Stimulated activated CD8-positive, alpha-beta memory T cell treated with anti-CD3 and anti-CD28 coated beads, Interleukin-12 subunit alpha, Interleukin-12 subunit beta, amount 100 ng/mL, for 1 hour (primary cell): ENCODE results near the gene RELCH.
"Not testable (repeated sequence)": the region's sequence is repeated elsewhere in the genome, so short reads cannot be mapped to it uniquely, and the experiment has no call there.

ENCODE experiments used
- DNase-seq: peaks from one replicate; pipeline ENCODE4 v3.0.0-alpha.2; 2020; ENCODE audit warnings: low read depth

RELCH gene, protein sequence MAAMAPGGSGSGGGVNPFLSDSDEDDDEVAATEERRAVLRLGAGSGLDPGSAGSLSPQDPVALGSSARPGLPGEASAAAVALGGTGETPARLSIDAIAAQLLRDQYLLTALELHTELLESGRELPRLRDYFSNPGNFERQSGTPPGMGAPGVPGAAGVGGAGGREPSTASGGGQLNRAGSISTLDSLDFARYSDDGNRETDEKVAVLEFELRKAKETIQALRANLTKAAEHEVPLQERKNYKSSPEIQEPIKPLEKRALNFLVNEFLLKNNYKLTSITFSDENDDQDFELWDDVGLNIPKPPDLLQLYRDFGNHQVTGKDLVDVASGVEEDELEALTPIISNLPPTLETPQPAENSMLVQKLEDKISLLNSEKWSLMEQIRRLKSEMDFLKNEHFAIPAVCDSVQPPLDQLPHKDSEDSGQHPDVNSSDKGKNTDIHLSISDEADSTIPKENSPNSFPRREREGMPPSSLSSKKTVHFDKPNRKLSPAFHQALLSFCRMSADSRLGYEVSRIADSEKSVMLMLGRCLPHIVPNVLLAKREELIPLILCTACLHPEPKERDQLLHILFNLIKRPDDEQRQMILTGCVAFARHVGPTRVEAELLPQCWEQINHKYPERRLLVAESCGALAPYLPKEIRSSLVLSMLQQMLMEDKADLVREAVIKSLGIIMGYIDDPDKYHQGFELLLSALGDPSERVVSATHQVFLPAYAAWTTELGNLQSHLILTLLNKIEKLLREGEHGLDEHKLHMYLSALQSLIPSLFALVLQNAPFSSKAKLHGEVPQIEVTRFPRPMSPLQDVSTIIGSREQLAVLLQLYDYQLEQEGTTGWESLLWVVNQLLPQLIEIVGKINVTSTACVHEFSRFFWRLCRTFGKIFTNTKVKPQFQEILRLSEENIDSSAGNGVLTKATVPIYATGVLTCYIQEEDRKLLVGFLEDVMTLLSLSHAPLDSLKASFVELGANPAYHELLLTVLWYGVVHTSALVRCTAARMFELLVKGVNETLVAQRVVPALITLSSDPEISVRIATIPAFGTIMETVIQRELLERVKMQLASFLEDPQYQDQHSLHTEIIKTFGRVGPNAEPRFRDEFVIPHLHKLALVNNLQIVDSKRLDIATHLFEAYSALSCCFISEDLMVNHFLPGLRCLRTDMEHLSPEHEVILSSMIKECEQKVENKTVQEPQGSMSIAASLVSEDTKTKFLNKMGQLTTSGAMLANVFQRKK

DNA sequence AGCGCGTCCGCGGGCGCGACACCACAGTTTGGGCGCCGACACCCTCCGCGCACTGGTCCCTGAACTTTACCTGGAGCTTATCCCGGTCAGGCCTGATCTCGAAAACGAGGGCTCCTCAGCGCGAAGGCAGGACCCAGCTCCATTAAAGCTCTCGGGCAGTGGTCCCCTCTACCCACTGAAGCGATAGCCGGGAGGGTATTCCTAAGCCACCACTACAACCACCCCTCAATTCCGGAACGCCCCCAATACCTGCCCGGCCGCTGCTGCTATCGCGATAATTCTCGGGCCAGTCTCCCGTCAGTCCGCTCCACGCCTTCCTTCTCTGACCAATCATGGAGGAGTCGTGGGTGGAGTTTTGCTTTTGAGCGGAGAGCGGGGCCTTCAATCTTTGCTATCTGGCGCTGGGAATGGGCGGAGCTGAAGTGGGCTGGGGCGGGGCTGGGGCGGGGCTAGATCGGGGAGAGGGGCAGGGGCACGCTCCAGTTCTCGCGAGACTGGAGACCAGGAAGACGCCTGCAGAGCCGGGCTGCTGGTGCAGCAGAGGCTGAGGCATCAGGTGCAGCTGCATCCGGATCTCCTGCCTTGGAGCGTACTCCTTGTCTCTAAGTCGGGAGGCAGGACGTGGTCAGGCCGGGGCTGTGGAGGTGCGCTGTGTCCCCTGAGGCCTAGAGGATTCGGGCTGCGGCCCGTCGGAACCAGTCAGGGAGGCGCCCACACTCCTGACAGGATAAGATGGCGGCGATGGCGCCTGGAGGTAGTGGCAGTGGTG lies at the start of gene RELCH, which contains the start of gene PIGN:
RELCH (plus strand) TSS at position 482 of the 769 bp plus-strand sequence; CDS start at position 733, 251 bp downstream.
PIGN (minus strand) TSS at position 283 of the 769 bp plus-strand sequence. CDS start 25,703 bp downstream, outside the sequence.
- peak; percentile 91 for DNase-seq

- no peak for DNase-seq
Measured at GRCh38 chr18:62138461-62139235, 48.4 kb upstream of the RELCH start.

DNA sequence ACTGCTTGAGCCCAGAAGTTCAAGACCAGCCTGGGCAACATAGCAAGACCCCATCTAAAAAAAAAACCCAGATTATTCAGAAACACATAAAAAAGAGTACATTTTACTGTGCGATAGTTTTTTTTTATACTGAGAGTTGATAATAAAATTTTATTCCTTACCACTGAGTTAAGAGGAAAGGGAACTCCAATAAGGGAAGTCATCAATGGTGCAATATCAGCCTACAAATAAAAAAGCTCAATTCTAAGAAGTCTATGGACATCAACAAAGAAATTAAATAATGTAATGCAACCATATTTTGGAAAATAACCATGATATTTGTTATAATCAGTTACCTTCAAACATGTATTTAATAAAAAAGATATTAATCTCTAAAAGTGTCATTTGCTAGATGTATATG lies 46.8 kb upstream of the RELCH start:
- DNase-seq = no peak

GRCh38 chr18:62144338-62144737 lies 42.7 kb upstream of the RELCH start:
- no peak for DNase-seq

DNA sequence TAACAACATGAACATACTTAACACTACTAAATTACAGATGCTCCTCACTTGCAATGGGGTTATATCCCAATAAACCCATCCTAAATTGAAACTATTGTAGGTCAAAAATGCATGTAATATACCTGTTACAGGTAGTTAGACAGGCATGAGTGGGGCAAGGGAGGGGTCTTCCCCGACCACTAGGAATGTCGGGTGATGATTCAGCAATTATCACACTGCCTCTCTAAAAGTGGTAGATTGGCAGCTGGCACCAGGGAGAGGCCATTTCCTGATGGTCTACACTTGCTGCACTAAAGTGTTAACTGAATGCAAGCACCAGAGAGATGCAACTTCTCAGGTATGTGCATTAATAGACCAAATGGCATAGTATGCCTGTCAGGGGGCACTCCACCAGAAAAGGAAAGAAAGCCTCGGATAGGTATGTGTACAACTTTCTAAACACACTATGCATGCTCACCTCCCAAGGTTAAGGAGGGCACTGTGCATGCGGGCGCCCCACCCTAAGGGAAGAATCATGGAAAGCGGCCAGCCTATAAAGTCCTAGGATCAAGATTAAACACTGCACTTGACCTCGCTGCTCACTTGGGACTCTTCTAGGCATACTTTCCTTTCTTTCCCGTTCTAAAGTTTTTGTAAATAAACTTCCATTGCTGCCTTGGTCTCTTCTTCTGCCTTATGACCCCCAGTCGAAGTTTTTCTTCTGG lies 35.8 kb upstream of the RELCH start:
- no peak for DNase-seq

DNA sequence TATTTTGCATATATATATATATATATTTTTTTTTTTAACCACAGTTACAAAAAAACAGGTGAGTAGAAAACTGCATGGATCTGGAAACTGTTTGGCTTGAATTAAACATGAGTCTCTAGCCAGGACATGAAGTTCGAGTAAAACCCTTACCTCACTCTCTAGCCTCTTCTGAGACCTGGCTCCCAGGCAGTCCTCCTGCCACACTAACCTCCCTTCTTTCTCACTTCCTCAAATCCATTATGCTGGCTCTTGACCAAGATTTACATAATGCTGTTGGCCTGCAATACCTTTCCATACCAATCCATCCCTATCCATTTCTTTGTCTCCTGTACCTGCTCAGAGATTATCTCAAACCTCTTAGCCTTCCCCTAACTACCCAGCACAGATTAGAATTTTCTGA lies 34.2 kb upstream of the RELCH start:
- DNase-seq = no peak

DNA sequence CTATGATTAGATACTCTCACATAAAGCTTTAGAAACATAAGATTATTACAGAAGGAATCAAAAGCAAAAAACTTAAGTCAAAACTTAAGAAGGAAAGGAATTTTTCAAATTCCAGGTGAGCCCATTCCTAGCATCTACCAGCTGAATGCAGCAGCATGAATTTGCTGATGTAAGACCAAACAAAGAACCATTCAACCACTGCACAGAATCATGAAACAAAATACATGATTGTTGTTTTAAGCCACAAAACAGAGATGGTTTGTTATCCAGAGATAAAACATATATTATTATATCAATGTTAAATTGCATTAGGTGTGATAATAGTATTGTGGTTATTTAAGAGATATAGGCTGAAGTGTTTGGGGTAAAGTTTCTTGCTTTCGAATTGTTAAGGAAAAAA lies 29.2 kb upstream of the RELCH start:
- no peak for DNase-seq

GRCh38 chr18:62164310-62164709 lies 22.7 kb upstream of the RELCH start:
- DNase-seq = no peak

DNA sequence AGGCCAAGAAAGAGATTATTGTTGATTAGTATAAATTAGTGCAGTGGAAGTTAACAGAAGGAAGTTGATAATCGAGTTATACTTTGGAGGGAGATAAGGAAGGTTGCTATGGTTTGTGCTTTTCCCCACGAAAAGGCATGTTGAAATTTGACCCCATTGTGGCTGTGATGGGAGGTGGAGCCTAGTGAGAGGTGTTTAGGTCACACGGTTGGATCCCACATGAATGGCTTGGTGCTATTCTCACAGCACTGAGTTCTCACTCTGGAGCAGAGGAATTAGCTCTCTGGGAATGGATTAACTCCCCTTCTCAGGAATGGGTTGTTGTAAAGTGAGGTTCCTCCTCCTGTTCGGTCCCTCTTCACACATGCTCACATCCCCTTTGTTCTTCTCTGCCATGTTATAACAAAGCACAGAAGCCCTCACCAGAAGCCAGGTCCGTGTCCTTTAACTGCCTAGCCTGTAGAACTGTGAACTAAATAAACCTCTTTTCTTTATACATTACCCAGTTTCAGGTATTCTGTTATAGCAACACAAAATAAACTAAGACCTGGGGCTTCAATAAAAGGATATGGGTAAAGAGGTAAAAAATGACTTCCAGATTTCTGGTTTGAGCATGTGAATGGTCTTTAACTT lies 22.1 kb upstream of the RELCH start:
- no peak for DNase-seq

- no peak for DNase-seq
Measured at GRCh38 chr18:62165583-62165982, 21.5 kb upstream of the RELCH start.

DNA sequence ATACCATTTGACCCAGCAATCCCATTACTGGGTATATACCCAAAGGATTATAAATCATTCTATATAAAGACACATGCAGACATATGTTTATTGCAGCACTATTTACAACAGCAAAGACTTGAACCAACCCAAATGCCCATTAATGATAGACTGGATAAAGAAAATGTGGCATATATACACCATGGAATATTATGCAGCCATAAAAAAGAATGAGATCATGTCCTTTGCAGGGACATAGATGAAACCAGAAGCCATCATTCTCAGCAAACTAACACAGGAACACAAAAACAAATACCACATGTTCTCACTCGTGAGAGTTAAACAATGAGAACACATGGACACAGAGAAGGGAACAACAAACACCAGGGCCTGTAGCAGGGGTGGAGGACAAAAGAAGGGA lies 20.5 kb upstream of the RELCH start:
- not testable (repeated sequence) for DNase-seq

DNA sequence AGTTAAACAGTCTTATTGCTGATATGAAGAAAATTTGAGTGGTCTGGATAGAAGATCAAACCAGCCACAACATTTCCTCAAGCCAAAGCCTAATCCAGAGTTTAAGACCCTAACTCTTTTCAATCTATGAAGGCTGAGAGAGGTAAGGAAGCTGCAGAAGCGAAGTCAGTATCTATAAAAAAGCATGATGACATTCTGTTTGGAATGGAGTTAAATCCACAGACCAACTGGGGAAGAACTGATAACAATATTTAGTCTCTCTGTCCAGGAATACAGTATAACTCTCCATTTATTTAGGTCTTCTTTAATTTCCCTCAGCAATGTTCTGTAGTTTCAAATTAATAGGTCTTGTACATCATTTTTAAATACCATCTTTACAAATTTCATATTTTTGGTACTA lies 16.2 kb upstream of the RELCH start:
- DNase-seq = no peak

DNA sequence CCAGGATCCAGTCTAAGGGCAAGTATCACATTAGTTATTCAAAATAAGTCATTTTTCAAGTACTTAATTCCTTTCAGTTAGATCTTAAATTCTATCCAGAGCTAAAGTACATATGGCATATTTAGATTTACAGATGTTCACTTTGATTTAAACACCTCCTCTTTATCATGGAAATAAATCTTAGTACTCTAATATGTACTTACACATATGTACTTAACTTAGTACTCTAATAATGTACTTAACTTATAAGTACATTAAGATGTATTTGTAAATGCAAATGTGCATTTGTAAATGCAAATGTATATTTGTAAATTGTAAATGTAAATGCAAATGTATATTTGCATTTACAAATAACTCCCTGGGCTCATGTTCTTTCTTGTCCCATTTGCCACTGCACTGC lies 14.8 kb upstream of the RELCH start:
- DNase-seq = no peak

- no peak for DNase-seq
Measured at GRCh38 chr18:62175521-62175920, 11.5 kb upstream of the RELCH start.

DNA sequence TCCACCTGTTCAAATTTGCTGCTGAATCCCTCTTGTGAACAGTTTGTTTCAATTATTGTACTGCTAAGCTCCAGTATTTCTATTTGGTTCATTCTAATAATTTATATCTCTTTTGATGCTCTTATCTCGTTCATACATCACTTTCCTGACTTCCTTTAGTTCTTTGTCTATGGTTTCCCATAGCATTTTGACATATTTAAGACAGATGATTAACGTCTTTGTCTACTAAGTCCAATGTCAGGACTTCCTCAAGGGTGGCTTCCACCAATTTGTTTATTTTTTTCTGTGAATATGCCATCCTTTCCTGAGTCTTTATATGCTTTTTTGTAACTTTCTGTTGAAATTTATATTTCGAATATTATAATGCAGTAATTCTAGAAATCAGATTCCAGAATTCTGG lies 9.8 kb upstream of the RELCH start:
- DNase-seq = no peak

DNA sequence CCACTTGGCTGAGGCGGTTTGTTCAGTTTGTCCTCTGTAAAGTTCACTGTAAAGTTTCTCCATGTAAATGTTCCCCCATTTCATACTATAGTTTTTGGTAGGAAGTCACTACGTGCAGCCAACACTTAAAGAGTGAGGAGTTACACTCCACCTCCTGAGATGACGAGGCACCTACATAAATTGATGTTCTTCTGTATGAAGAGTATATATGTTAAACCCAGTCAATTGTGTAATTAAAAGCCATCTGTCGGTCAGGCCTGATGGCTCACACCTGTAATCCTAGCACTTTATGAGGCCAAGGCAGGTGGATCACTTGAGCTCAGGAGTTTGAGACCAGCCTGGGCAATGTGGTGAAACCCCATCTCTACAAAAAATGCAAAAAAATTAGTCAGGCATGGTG lies 7.8 kb upstream of the RELCH start:
- DNase-seq = no peak

- no peak for DNase-seq
Measured at GRCh38 chr18:62182220-62182619, 4.8 kb upstream of the RELCH start.

DNA sequence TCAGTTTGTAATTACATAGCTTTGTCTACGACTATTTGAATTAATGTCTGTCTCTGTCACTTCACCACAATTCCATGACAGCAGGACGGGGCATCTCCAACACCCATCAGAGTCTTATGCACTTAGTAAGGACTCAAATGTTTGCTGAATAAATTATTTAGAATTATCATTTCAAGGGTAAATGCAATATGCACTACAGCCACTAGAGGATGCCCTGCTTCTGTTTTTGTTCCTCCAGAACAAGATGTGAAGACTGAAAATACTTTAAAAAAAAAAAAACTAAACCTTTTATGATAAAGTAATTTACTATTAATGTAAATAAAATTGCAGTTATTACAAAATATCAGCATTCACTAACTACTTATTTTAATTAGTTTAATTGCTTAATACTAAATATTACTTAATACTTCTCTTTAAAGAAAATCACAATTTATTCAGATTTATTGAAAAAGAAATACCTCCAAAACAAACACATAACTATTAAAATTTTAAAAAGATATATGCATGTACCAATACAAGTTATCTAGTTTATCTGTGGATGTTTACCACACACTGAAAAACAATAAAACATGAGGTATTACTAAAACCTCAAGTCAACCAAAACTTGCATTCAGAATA lies 3.4 kb upstream of the RELCH start:
- DNase-seq = peak; percentile 31

DNA sequence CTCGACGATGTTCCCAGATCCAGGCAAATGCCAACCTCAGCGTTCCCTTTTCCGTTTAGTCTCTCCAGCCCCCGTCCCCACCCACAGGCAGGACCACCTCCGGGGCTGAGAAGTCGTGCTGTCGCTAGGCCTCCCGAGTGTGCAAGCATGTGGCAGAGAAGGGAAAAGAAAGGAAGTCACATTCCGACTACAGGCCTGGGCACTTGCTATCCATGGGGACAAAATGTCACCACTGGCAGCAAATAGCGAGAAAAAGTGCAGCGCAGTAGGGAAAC lies 619 bp upstream of the RELCH start:
- no peak for DNase-seq
